T-helper 17 cell (primary cell): ENCODE results near the gene ACP4. TPM values are rescaled to one million over a fixed set of nuclear protein-coding genes. Genes with fewer than 3 reads are reported as not detected.
A peak's percentile ranks its signal among the peaks of the same experiment; 100 is the strongest.
"Not testable (repeated sequence)": the region's sequence is repeated elsewhere in the genome, so short reads cannot be mapped to it uniquely, and the experiment has no call there.

Source experiments
- ATAC-seq: fragments of 150-1000 bp; cut with Tn5 transposase; 2 replicates; pipeline ENCODE4 v1.10.0; 2021; ENCODE audit warnings: mild to moderate bottlenecking, moderate library complexity
- DNase-seq, 3 donors: peaks; one replicate each; pipeline versions ENCODE4 v3.0.0 to v3.0.0-alpha.2; 2020 to 2021
- H3K9me3 ChIP-seq: one replicate; pipeline ENCODE4 v1.7.0; 2013; ENCODE audit warnings: low read length, mild to moderate bottlenecking; ENCODE audit not compliant: control insufficient read depth, poor library complexity, severe bottlenecking
- H3K27ac Mint-ChIP-seq: one replicate; pipeline ENCODE4 v1.8.0; 2022; ENCODE audit warnings: mild to moderate bottlenecking, moderate library complexity, mixed read lengths
- H3K27me3 Mint-ChIP-seq: one replicate; pipeline ENCODE4 v1.8.0; 2022; ENCODE audit warnings: mixed read lengths
- H3K36me3 Mint-ChIP-seq: one replicate; pipeline ENCODE4 v1.8.0; 2022; ENCODE audit warnings: low read depth, mixed read lengths
- H3K4me1 Mint-ChIP-seq: one replicate; pipeline ENCODE4 v1.8.0; 2022; ENCODE audit warnings: mild to moderate bottlenecking, mixed read lengths
- H3K4me3 Mint-ChIP-seq: one replicate; pipeline ENCODE4 v1.8.0; 2022; ENCODE audit warnings: mild to moderate bottlenecking, moderate library complexity, mixed read lengths
- total RNA-seq, 4 donors: library from RNA in 2 of 4; stranded (reverse) in 2 of 4; gene quantifications; one replicate each; pipeline ENCODE4 v1.2.3 and lab custom pipeline; 2022 to 2026

Gene ACP4
- total RNA-seq, 2 donors from 2014 or later: not detected

- peaks cover 30% of the 10 kb centered on the region for H3K27me3 Mint-ChIP-seq
- ATAC-seq, H3K36me3 Mint-ChIP-seq, DNase-seq, H3K4me3 Mint-ChIP-seq, H3K4me1 Mint-ChIP-seq, H3K27ac Mint-ChIP-seq, H3K9me3 ChIP-seq: not testable (repeated sequence)
These were observed 21.5 kb downstream of the ACP4 start for GRCh38 chr19:50811622-50812238.

DNA sequence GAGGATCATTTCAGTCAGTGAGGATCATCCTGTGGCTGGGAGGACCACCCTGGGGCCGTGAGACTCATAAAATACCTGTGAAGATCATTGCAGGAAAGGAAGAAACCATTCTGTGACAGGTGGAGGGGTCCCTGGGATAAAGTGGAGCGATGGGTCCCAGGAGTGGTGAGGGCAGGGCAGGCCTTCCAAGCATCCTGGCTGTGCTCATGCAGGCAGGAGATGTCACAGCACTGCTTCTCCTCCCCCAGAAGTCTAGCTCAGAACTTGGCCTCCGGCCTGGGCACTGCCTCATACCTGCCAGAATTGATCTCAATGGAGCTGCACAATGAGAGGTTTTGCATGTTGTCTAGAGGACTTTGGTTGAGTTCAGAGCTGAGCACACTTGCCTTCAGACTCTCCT lies 22.3 kb downstream of the ACP4 start:
- H3K36me3 Mint-ChIP-seq: peaks cover 7% of the 10 kb centered on the region
- no peak overlapping the region for H3K4me3 Mint-ChIP-seq
- peaks cover under 1% of the 10 kb centered on the region for H3K4me1 Mint-ChIP-seq
- ATAC-seq: no peak
- no peak overlapping the region for H3K27ac Mint-ChIP-seq
- H3K27me3 Mint-ChIP-seq: peaks cover 34% of the 10 kb centered on the region
- no peaks in the 10 kb centered on the region for H3K9me3 ChIP-seq
- DNase-seq: no peak

- peaks cover 58% of the 10 kb centered on the region for H3K27me3 Mint-ChIP-seq
- ATAC-seq: no peak
- peaks cover 11% of the 10 kb centered on the region for H3K36me3 Mint-ChIP-seq
- H3K4me1 Mint-ChIP-seq: peaks cover 9% of the 10 kb centered on the region
- DNase-seq: no peak
- H3K27ac Mint-ChIP-seq: no peak overlapping the region
- no peak overlapping the region for H3K4me3 Mint-ChIP-seq
- no peaks in the 10 kb centered on the region for H3K9me3 ChIP-seq
These were observed 24.7 kb downstream of the ACP4 start for GRCh38 chr19:50814883-50815282.

- no peaks in the 10 kb centered on the region for H3K9me3 ChIP-seq
- H3K4me1 Mint-ChIP-seq: peaks cover 13% of the 10 kb centered on the region
- H3K27ac Mint-ChIP-seq: no peak overlapping the region
- H3K27me3 Mint-ChIP-seq: peaks cover 64% of the 10 kb centered on the region
- H3K36me3 Mint-ChIP-seq: peaks cover 12% of the 10 kb centered on the region
- no peak for ATAC-seq
- no peak for DNase-seq
- no peak overlapping the region for H3K4me3 Mint-ChIP-seq
These were observed 25.2 kb downstream of the ACP4 start for GRCh38 chr19:50815439-50815838.

GRCh38 chr19:50817941-50818858 lies 28.0 kb downstream of the ACP4 start:
- Mint-ChIP-seq H3K4me1 (peaks cover 25% of the 10 kb centered on the region), H3K36me3 (peaks cover 17% of the 10 kb centered on the region), H3K27ac (no peak overlapping the region), H3K27me3 (peaks cover 84% of the 10 kb centered on the region), H3K4me3 (peak overlapping the region; percentile 85)
- ATAC-seq (peak; percentile 67), DNase-seq (peak in 2 of 3 donors; percentile 23 to 41)
- H3K9me3 ChIP-seq: no peaks in the 10 kb centered on the region

GRCh38 chr19:50818859-50819472 lies 28.8 kb downstream of the ACP4 start:
- peaks cover 25% of the 10 kb centered on the region for H3K4me1 Mint-ChIP-seq

DNA sequence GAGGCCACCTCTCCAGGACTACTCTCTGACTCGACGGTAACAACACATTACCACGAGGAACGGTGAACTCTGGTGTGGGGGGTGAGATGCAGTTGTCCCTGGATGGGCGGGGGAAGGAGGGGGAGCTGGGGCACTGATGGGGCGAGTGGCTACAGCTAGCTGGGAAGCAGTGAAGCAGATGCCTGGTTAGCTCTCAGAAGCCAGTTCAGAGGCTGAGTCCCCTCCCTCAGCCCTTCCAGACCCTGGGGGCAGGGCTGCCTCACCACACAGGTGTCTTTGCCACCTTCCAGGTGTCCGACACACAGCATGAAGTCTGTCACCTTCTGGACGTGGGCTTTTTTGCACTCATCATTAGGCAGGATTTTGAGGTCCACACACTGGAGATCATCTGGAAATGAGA lies 29.4 kb downstream of the ACP4 start:
- Mint-ChIP-seq H3K4me1 (peaks cover 25% of the 10 kb centered on the region), H3K27me3 (peaks cover 86% of the 10 kb centered on the region), H3K36me3 (peaks cover 17% of the 10 kb centered on the region), H3K4me3 (peak overlapping the region; percentile 63), H3K27ac (no peak overlapping the region)
- H3K9me3 ChIP-seq: no peaks in the 10 kb centered on the region
- no peak for ATAC-seq
- no peak for DNase-seq

More at GRCh38 chr19:50818859-50819472, 28.8 kb downstream of the ACP4 start:
- H3K4me3 Mint-ChIP-seq: peak overlapping the region; percentile 85
- ATAC-seq (no peak), DNase-seq (no peak)
- no peak overlapping the region for H3K27ac Mint-ChIP-seq
- no peaks in the 10 kb centered on the region for H3K9me3 ChIP-seq
- peaks cover 87% of the 10 kb centered on the region for H3K27me3 Mint-ChIP-seq
- H3K36me3 Mint-ChIP-seq: peaks cover 17% of the 10 kb centered on the region

DNA sequence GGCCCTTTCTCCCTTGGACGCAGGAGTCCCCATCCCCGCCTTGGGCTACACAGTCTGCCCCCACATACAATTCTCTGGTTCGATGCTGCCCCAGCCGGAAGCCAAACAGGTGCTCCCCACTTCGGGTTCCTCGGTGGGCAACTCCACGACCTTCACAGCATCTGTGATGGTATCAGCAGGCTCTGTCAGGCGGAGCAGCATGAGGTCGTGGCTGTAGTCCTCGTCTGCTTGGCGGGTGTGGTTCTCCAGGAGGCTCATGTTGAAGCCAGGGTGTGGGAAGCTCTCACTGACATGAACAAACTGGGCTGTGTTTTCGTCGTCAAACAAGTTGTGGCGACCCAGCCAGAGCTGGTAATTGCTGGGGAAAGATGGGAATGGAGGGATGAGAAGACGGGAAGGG lies 29.9 kb downstream of the ACP4 start:
- Mint-ChIP-seq H3K4me3 (peak overlapping the region; percentile 63), H3K27me3 (peaks cover 82% of the 10 kb centered on the region), H3K4me1 (peaks cover 25% of the 10 kb centered on the region), H3K27ac (no peak overlapping the region), H3K36me3 (peaks cover 17% of the 10 kb centered on the region)
- DNase-seq: no peak
- no peak for ATAC-seq
- no peaks in the 10 kb centered on the region for H3K9me3 ChIP-seq

DNA sequence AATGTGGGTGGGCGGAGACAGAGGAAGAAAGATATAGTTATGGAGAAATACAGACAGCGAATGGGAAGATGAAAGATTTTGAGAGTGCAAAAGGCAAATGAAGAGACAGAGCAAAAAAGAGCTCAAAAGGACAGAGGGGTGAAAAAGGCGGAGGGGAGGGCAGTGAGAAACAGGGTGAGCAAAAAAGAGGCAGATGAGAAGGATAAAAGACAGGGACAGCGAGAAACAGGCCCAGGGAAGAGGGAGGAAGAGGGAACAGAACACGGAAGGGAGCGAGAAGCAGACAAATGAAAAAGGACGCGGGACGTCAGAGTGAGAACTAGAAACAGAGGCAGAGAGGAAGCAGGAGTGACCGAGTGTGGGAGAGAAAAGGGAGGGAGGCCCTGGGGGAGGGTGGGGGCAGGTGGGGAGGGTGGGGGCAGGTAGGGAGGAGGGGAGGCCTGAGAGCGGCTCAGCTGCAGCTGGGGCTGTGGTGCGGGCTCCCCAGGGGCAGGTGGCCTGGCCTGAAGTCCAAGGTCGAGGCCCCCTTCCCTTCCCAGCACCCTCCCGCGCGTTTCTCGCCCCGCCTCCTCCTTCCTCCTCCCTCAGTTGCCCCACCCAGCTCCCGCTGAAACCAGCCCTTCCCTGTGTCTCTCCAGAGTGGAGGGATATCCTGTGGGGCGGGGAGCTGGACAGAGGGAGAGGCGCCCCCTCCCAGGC lies 30.5 kb downstream of the ACP4 start:
- H3K4me3 Mint-ChIP-seq: peak overlapping the region; percentile 63
- peaks cover 25% of the 10 kb centered on the region for H3K4me1 Mint-ChIP-seq
- peaks cover 76% of the 10 kb centered on the region for H3K27me3 Mint-ChIP-seq
- H3K36me3 Mint-ChIP-seq: peaks cover 17% of the 10 kb centered on the region
- no peaks in the 10 kb centered on the region for H3K9me3 ChIP-seq
- DNase-seq (no peak), ATAC-seq (no peak)
- no peak overlapping the region for H3K27ac Mint-ChIP-seq

GRCh38 chr19:50821248-50821612 lies 31.0 kb downstream of the ACP4 start:
- Mint-ChIP-seq H3K36me3 (peaks cover 19% of the 10 kb centered on the region), H3K27ac (no peak overlapping the region), H3K27me3 (peaks cover 71% of the 10 kb centered on the region), H3K4me3 (peak overlapping the region; percentile 15), H3K4me1 (peaks cover 25% of the 10 kb centered on the region)
- no peak for DNase-seq
- no peak for ATAC-seq
- no peaks in the 10 kb centered on the region for H3K9me3 ChIP-seq

DNA sequence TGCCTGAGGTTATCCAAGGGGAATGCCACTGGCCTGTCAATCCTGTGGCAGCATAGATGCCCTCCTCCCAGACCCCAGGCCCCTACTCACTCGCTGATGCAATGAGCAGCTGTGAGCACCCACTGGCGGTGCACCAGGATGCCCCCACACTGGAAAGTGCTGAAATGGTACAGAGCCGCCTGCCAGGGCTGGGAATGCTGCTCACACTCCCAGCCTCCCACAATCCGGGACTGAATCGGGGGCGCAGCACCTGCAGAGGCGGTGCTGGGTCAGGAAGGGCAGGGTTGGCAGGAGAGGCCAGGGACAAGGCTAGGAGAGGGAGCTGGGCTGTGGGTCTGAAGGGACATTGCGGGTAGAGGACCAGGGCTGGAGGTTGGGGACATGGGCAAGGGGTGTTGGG lies 31.4 kb downstream of the ACP4 start:
- Mint-ChIP-seq H3K4me3 (peak overlapping the region; percentile 15), H3K27ac (no peak overlapping the region), H3K4me1 (peaks cover 25% of the 10 kb centered on the region), H3K36me3 (peaks cover 17% of the 10 kb centered on the region), H3K27me3 (peaks cover 68% of the 10 kb centered on the region)
- ATAC-seq (no peak), DNase-seq (no peak)
- no peaks in the 10 kb centered on the region for H3K9me3 ChIP-seq

- H3K9me3 ChIP-seq: no peaks in the 10 kb centered on the region
- peaks cover 22% of the 10 kb centered on the region for H3K4me1 Mint-ChIP-seq
- H3K36me3 Mint-ChIP-seq: peaks cover 17% of the 10 kb centered on the region
- ATAC-seq: no peak
- DNase-seq: no peak
- no peak overlapping the region for H3K4me3 Mint-ChIP-seq
- peaks cover 70% of the 10 kb centered on the region for H3K27me3 Mint-ChIP-seq
- no peak overlapping the region for H3K27ac Mint-ChIP-seq
These were observed 32.5 kb downstream of the ACP4 start for GRCh38 chr19:50822661-50823208.
